MM.1S (cell line): ENCODE results near the gene SP140L.
A peak's percentile ranks its signal among the peaks of the same experiment; 100 is the strongest.

Source experiments
- DNase-seq: peaks from one replicate; pipeline ENCODE4 v3.0.0-alpha.2; 2015
- H2AFZ ChIP-seq: fragments of 300-600 bp; sonication (generic); 2 replicates; pipeline ENCODE4 v1.6.0; 2016; ENCODE audit warnings: antibody characterized with exemption, low read length
- H3F3A ChIP-seq: fragments of 300-600 bp; sonication (generic); 2 replicates; pipeline ENCODE4 v1.6.1; 2016; ENCODE audit warnings: mild to moderate bottlenecking, antibody characterized with exemption, low read length, moderate library complexity, mixed read lengths; ENCODE audit not compliant: insufficient read depth
- H3K27ac ChIP-seq: fragments of 300-600 bp; sonication (generic); 2 replicates; pipeline ENCODE4 v1.5.1; 2016; ENCODE audit warnings: mild to moderate bottlenecking, low read length
- H3K27me3 ChIP-seq: fragments of 300-600 bp; sonication (generic); replicated peaks from 2 replicates; pipeline ENCODE4 v1.6.0; 2016; ENCODE audit warnings: low read length; ENCODE audit not compliant: insufficient read depth
- H3K36me3 ChIP-seq: fragments of 300-600 bp; sonication (generic); replicated peaks from 2 replicates; pipeline ENCODE4 v1.6.1; 2016; ENCODE audit warnings: mild to moderate bottlenecking, low read length, mixed read lengths; ENCODE audit not compliant: insufficient read depth
- H3K4me1 ChIP-seq: fragments of 300-600 bp; sonication (generic); 2 replicates; pipeline ENCODE4 v1.6.1; 2016; ENCODE audit warnings: low read length, mixed read lengths
- H3K4me2 ChIP-seq: fragments of 300-600 bp; sonication (generic); 2 replicates; pipeline ENCODE4 v1.6.0; 2016; ENCODE audit warnings: low read depth, low read length
- H3K4me3 ChIP-seq: fragments of 300-600 bp; sonication (generic); 2 replicates; pipeline ENCODE4 v1.5.1; 2016; ENCODE audit warnings: low read length, mixed read lengths
- H3K79me2 ChIP-seq: fragments of 300-600 bp; sonication (generic); 2 replicates; pipeline ENCODE4 v1.6.1; 2016; ENCODE audit warnings: mixed run types, low read length, mixed read lengths
- H3K9ac ChIP-seq: fragments of 300-600 bp; sonication (generic); 2 replicates; pipeline ENCODE4 v1.6.1; 2016; ENCODE audit warnings: low read length, mixed read lengths
- H3K9me2 ChIP-seq: fragments of 300-600 bp; sonication (generic); replicated peaks from 2 replicates; pipeline ENCODE4 v1.6.1; 2016; ENCODE audit warnings: mild to moderate bottlenecking, low read length, mixed read lengths; ENCODE audit not compliant: insufficient read depth
- H3K9me3 ChIP-seq: fragments of 300-600 bp; sonication (generic); replicated peaks from 2 replicates; pipeline ENCODE4 v1.6.1; 2016; ENCODE audit warnings: mild to moderate bottlenecking, low read length, mixed read lengths; ENCODE audit not compliant: insufficient read depth
- H4K20me1 ChIP-seq: fragments of 300-600 bp; sonication (generic); 2 replicates; pipeline ENCODE4 v1.6.1; 2016; ENCODE audit warnings: mild to moderate bottlenecking, low read length, moderate library complexity, mixed read lengths; ENCODE audit not compliant: insufficient read depth
- EZH2 ChIP-seq: fragments of 300-600 bp; sonication (generic); optimal IDR thresholded peaks from 2 replicates; pipeline ENCODE3; 2017; ENCODE audit warnings: low read depth, mild to moderate bottlenecking, antibody characterized with exemption, low read length, mixed read lengths
- EZH2phosphoT487 ChIP-seq: fragments of 300-600 bp; sonication (generic); IDR thresholded peaks from 2 replicates; pipeline ENCODE4 v1.6.1; 2018; ENCODE audit warnings: antibody characterized with exemption, low read length
- TF ChIP-seq, protein P1 (sequence below): fragments of 300-600 bp; sonication (generic); IDR thresholded peaks from 2 replicates; pipeline ENCODE4 v1.5.1; 2016; ENCODE audit warnings: antibody characterized with exemption, low read length, mixed read lengths

The SP140L gene

DNA sequence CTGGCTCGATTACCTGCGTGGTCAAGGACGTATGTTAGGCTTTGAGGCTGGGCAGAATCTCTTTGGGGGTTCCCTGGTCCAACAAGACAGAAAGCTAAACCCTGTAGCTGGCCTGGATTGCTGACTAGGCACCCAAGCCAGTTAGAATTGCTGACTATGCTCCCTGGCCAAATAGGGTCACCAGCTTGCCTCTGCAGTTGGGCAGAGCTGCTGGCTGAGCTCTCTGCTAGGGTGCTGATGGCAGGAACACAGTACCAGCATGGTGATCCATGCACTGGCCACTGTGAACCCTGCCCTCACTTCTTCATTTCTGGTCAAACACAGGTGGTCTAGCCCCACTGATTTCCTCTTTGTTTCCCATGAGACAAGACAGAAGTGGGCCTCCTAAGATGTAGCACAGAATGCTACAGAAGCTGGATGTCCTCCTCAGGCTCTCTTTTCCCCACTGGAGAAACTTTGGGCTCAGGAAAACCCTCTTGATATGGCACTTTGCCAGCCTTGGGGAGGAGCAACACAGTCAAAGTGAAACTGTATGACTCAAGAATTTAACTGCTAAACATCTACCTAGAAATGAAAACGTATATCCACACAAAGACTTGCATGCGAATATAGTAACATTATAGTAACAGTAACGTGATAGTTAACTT, 20.8 kb downstream of the SP140L start:
- H3F3A ChIP-seq, result 0 out of 2 replicates have a peak, but pooled peaks cover 3% of the 10 kb centered on the region
- H3K27ac ChIP-seq, result peak overlapping the region; percentile 57; the same call in 1 of the 2 replicates
- peaks cover 18% of the 10 kb centered on the region for H3K4me1 ChIP-seq
- DNase-seq, result peak; percentile 77
- H3K36me3 ChIP-seq, result no peaks in the 10 kb centered on the region
- peaks cover 26% of the 10 kb centered on the region for H3K79me2 ChIP-seq
- H3K9me2 ChIP-seq, result no peaks in the 10 kb centered on the region
- no peak overlapping the region for H3K9ac ChIP-seq
- H4K20me1 ChIP-seq, result no peaks in the 10 kb centered on the region
- H3K4me3 ChIP-seq, result no peak overlapping the region
- no peak overlapping the region; the same call in 1 of the 2 replicates for H2AFZ ChIP-seq
- H3K9me3 ChIP-seq, result no peaks in the 10 kb centered on the region
- peak overlapping the region; percentile 44 for H3K4me2 ChIP-seq
- H3K27me3 ChIP-seq, result no peaks in the 10 kb centered on the region
- TF ChIP-seq, protein P1, sequence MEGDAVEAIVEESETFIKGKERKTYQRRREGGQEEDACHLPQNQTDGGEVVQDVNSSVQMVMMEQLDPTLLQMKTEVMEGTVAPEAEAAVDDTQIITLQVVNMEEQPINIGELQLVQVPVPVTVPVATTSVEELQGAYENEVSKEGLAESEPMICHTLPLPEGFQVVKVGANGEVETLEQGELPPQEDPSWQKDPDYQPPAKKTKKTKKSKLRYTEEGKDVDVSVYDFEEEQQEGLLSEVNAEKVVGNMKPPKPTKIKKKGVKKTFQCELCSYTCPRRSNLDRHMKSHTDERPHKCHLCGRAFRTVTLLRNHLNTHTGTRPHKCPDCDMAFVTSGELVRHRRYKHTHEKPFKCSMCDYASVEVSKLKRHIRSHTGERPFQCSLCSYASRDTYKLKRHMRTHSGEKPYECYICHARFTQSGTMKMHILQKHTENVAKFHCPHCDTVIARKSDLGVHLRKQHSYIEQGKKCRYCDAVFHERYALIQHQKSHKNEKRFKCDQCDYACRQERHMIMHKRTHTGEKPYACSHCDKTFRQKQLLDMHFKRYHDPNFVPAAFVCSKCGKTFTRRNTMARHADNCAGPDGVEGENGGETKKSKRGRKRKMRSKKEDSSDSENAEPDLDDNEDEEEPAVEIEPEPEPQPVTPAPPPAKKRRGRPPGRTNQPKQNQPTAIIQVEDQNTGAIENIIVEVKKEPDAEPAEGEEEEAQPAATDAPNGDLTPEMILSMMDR, result no peak
- TF ChIP-seq EZH2 (no peak), EZH2phosphoT487 (no peak)

DNA sequence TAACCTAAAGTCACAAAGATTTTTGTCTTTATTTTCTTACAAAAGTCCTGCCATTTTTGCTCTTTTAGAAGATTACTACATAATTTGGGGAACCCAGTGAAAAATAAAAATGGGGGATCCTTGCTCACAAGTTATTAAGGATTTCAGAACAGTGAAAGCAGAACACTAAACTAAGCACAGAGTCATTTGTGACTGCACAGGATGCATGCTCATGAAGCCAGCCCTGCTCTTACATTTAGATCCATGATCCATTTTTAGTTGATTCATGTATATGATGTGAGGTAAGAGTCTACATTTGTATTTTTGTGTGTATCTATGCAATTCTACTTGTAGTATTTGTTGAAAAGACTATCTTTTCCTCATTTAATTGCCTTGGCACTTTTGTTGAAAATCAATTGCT, 21.8 kb downstream of the SP140L start:
- no peak overlapping the region for H2AFZ ChIP-seq
- no peak overlapping the region for H3K27ac ChIP-seq
- no peak overlapping the region for H3K4me3 ChIP-seq
- H3F3A ChIP-seq, result 0 out of 2 replicates have a peak, but pooled peaks cover 3% of the 10 kb centered on the region
- H3K9me3 ChIP-seq, result no peaks in the 10 kb centered on the region
- H3K36me3 ChIP-seq, result no peaks in the 10 kb centered on the region
- TF ChIP-seq, protein P1, result no peak
- no peak for TF ChIP-seq EZH2phosphoT487
- no peak for TF ChIP-seq EZH2
- no peaks in the 10 kb centered on the region for H4K20me1 ChIP-seq
- no peak overlapping the region for H3K9ac ChIP-seq
- H3K4me1 ChIP-seq, result peaks cover 18% of the 10 kb centered on the region
- H3K4me2 ChIP-seq, result 0 out of 2 replicates have a peak overlapping the region, but pooled peaks have one; percentile 25
- DNase-seq, result no peak
- H3K27me3 ChIP-seq, result no peaks in the 10 kb centered on the region
- H3K9me2 ChIP-seq, result no peaks in the 10 kb centered on the region
- H3K79me2 ChIP-seq, result peaks cover 24% of the 10 kb centered on the region

DNA sequence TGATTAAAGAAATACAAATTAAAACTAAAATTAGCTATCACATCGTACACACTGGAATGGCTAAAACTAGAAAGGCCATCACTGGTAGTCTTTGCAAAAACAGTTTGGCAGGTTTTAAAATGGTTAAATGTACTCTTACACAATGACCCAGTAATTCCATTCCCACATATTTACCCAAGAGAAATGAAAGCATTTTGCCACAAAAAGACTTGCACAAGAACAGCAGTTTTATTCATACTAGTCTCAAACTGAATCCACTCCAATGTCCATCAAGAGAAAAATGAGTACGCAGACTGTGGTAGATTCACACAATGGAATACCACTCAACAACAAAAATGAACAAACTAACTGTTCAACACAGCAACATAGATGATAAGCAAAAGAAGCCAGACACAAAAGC, 29.1 kb downstream of the SP140L start:
- Histone ChIP-seq H4K20me1 (no peaks in the 10 kb centered on the region), H3K4me3 (no peak overlapping the region), H3K4me2 (no peak overlapping the region), H3K9me2 (no peaks in the 10 kb centered on the region), H3K27ac (no peak overlapping the region), H3K9me3 (no peaks in the 10 kb centered on the region), H2AFZ (no peak overlapping the region), H3F3A (no peaks in the 10 kb centered on the region), H3K4me1 (no peaks in the 10 kb centered on the region), H3K9ac (no peak overlapping the region), H3K27me3 (no peaks in the 10 kb centered on the region), H3K36me3 (no peaks in the 10 kb centered on the region), H3K79me2 (no peaks in the 10 kb centered on the region; the same call in 1 of the 2 replicates)
- DNase-seq, result no peak
- TF ChIP-seq, protein P1, result no peak
- no peak for TF ChIP-seq EZH2
- no peak for TF ChIP-seq EZH2phosphoT487
